Stimulated activated CD4-positive, alpha-beta T cell treated with anti-CD3 and anti-CD28 coated beads, Interleukin-2, amount 100 ng/mL, for 4 hours (primary cell): ENCODE data around the gene SMOC2.

Experiments
- DNase-seq: peaks from one replicate; pipeline ENCODE4 v3.0.0-alpha.2; 2020; ENCODE audit warnings: low read depth

SMOC2 gene

GRCh38 chr6:168415098-168415992, 25.6 kb upstream of the SMOC2 start:
- no peak for DNase-seq

DNA sequence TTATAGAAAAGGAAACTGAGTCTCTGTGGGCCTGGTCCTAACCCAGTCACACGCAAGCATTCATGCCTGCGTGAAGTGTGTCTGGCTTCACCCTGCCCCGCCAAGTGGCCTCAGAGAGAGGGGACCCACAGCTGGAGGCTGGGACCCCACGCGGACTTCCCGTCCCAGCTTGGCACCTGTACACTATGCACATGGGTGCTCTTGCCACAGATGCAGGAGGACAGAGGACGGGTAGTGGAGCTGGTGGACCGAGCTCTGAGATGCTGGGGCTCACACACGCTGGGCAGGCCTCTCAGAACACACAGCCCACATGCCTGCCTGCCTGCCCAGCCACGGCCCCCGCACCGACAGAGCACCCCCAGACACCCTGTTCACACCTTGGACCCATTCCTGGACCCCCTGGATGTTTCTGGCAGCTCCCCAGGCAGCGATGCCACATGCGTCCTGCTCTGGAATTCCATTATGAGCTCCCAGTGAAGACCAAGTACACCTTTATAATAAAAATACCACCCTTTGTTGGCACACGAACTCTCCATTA, 24.9 kb upstream of the SMOC2 start:
- no peak for DNase-seq

- no peak for DNase-seq
These were observed 24.5 kb upstream of the SMOC2 start for GRCh38 chr6:168416531-168416930.

- DNase-seq, result no peak
These were observed 23.8 kb upstream of the SMOC2 start for GRCh38 chr6:168417191-168417590.

- DNase-seq, result no peak
These were observed 23.1 kb upstream of the SMOC2 start for GRCh38 chr6:168417679-168418557.

DNA sequence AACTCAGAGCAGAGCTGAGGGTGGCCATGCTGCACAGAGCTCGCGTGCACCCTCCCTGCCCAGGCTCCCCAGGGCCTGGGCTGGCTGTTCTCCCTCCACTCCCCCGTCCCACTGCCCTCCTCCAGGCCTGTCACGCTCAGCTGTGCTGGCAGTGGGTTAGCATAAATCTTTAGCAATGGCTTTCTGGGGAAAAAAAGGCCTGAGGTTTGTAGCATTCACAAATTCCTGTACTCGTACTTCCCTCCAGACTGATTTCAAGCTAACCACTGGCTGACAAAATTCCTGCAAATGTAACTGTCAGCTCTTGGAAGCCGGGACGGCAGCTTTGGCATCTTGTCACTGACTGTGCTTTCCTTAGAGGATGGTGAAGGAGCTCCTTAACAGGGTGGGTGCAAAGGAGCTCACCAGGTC, 22.3 kb upstream of the SMOC2 start:
- no peak for DNase-seq

DNA sequence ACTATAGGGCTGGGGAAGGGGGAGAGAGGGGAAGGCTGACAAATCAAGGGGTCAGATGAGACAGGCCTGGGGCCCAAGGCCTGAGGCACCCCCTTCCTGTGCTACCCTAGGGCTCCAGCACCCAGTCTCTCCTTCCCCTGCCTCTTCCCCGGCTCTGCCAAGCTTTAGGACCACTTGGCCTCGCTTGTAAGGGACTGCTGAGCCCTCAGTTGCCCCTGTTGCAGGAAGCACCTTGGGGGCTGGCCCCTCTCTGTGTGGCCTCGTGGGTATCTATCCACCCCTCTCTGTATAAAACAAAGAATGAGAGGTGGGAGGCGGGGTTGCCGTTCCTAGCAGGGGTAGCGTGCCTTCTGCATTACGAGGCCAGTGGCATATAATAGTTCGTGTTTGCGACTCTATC, 21.4 kb upstream of the SMOC2 start:
- no peak for DNase-seq

GRCh38 chr6:168420084-168420483, 20.9 kb upstream of the SMOC2 start:
- no peak for DNase-seq

DNA sequence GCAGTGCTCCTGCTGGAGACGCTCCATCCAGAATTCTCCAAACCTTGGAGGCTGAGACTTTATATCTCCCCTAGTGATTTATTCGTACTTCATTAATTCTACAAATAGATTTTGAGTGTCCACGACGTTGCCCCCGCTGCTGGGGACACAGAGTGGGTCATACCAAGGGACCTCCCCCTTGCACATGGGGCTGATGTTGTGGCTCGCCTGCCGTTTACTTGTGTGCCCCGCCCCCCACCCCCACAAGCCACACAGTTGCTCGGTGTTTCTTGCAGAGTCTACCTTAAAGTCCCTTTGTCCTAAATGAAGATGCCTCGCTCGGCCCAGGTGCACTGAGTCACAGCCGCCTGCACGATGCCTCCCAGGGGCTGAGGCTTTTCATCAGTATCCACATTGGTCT, 20.3 kb upstream of the SMOC2 start:
- DNase-seq, result no peak

DNA sequence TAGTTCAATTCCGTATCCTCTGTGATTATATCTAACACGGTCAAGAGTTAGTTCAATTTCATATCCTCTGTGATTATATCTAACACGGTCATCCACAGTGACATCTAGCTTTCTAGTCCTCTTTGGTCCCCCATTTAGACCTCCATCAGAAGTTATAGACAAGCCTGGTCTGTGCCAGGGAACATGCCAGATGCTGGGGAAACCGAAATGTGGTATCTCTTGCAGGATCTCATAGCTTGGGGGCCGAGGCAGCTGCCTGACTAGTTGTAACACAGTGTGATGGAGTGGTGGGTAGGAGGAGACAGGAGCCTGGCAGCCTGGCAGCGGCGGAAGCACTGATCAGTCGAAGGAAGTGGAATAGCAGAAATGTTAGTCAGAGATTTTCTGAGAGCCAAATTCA, 13.8 kb upstream of the SMOC2 start:
- DNase-seq, result no peak

GRCh38 chr6:168428052-168428826, 12.7 kb upstream of the SMOC2 start:
- no peak for DNase-seq

DNA sequence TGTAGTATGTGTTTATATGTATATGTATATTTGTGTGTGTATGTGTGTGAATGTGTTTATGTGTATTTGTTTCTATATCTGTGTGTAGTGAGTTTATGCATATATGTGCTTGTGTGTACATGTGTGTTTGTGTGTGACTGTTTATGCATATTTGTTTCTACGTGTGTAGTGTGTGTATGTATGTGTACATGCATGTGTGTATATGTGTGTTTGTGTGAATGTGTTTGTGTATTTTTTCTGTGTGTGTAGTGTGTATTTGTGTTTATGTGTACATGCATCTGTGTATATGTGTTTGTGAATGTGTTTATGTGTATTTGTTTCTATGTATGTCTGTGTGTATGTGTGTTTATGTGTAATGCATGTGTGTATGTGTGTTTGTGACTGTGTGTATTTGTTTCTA, 12.1 kb upstream of the SMOC2 start:
- no peak for DNase-seq

GRCh38 chr6:168432196-168432595, 8.8 kb upstream of the SMOC2 start:
- DNase-seq, result no peak

GRCh38 chr6:168433898-168434297, 7.1 kb upstream of the SMOC2 start:
- DNase-seq, result no peak

DNA sequence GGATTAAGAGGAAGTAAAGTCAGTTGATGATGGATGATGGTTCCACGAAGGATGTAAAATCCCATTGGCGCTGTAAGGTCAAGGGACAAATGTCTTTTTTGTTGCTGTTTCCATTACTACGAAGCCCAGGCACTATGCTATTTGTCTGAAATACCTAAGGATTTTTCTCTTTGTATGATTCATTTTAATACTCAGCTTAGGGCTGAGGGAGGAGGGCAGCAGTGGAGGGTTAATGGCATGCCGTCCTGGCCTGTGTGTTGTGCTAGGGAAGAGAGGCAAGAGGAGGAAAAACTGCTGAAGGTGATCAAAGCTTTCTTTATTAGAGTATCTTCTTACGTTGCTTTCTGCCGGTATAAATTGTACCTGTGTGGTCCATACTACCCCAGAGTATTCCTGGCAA, 6.5 kb upstream of the SMOC2 start:
- no peak for DNase-seq

DNA sequence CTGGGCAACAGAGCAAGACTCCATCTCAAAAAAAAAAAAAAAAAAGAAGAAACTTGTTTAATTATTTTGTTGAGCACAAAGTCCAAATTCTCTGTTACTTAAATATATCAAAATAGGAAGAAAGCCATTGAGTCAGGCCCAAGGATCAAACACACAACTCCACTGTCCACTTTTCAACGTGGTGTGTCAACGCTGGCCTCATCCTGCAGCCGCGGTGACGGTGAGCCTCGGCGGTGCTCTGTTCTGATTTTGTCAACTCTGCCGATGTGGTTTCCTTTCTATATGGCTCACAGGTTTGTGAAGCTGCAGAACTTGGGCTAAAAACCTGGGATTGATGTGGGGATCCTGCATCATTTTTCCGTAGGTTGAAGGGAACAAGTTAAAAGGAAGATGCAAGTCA, 3.2 kb upstream of the SMOC2 start:
- DNase-seq, result no peak

DNA sequence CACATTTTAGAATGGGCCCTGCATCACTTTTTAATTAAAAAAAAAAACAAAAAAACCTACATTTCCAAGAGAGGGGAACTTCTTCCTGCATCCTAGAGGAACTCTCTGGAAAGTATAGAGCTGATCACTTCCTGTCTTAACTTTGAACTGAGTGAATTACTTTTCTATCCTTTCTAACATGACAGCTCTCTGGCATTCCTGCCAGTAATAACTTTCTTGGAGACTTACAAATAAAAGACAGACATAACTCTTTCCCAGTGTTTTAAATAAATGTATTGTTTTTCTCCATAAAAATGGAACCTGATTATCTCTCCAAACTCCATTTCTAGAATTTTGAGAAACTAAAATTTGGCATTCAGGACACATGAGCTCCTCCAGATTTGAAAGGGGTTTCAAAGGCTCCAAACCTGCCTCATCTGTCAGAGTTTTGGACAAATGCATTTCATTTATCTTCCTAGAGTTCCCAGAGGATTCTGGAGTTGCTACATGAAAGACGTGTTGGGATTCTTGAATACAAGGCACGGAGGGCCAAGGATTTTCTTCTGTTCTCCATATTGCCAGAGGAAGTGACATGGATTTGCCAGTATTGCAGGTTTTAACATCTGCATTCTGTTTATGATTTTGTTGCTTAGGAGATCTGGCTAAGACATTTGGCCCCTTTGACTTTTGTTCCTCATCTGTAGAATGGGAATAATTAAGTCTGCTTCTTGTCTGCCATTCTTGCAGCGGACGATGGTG, 2.0 kb upstream of the SMOC2 start:
- DNase-seq, result no peak

- no peak for DNase-seq
These were observed 1.1 kb upstream of the SMOC2 start for GRCh38 chr6:168439794-168440450.

DNA sequence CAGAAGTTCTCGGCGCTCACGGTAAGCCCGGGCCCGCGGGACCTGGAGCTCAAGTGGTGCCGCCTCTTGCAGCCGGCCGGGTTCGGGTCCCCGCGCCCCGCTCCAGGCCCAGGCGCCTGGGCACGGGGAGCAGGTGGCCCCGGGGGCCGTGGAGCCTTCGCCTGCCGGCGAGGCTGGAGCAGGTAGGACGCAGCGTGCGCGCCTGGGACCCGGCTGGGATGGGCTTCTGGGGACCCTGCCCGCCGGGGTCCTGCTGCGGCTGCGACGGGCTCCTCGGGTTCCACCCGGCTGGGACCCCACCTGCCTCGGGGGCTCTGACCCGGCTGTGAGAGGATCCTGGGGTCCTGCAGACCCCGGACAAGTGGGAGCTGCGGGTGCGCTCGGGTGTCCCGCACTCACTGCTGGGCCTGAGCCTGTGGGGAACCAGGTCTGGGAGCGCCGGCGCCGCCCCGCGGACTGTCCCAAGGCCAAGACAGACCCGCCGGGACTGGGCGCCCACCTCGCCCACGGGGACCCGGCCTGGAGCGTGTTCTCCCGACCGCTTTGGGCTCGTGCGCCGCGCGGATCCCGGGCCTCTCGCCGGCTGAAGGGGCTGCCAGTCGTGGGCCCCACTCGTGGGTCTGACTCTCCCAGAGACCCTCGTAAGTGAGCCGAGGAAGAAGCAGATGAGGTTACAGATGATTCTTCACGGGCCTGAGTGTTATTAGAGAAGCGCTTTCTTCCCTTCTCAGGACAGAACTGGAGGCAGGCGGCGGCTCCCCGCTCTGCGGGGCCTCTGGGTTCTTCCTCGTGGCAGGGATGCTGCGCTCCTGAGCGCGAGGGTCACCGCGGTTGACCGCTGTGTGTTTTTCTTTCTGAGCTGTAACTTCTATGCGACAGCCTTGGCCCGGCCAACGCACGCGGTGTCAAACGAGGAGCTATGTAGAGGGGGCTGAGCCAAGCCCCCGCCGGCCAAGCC, 729 bp downstream of the SMOC2 start:
- no peak for DNase-seq

DNA sequence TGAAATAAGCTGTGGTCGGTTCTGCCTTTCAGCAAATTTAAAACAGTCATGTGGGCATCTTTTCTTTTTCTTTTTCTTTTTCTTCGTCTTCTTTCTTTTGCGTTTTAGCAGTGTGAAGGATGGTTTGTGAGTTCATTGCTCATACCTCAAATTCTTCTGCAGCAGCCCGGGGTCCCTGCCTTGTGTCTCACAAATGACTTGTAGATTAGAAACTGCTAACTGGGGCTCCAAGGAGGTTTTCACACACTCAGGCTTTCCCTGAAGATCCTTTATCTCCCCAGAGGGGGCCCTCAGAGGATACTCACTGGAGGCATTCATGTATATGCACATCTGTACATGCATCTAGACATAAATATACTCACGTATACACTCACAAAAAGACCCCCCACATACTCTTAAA, 1.7 kb downstream of the SMOC2 start:
- no peak for DNase-seq
